Stimulated activated CD8-positive, alpha-beta memory T cell treated with anti-CD3 and anti-CD28 coated beads, Interleukin-7, amount 100 ng/mL, for 24 hours (primary cell): ENCODE data around the gene ADAMTS10.
A peak's percentile ranks its signal among the peaks of the same experiment; 100 is the strongest.
"Not testable (repeated sequence)": the region's sequence is repeated elsewhere in the genome, so short reads cannot be mapped to it uniquely, and the experiment has no call there.

Experiments
- DNase-seq: peaks from one replicate; pipeline ENCODE4 v3.0.0-alpha.2; 2020; ENCODE audit warnings: low read depth

ADAMTS10 gene

DNA sequence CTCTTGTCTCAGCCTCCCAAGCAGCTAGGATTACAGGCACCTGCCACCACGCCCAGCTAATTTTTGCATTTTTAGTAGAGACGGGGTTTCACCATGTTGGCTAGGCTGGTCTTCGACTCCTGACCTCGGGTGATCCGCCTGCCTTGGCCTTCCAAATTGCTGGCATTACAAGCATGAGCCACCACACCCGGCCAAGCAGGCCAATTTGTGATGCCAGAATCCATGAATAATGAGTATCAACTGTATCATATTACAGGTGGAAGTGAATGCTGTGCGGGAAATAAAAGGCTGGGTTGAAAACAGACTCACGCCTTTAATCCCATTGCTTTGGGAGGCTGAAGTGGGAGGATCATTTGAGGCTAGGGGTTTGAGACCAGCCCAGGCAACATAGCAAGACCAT is 16.3 kb upstream of the ADAMTS10 start:
- no peak for DNase-seq

DNA sequence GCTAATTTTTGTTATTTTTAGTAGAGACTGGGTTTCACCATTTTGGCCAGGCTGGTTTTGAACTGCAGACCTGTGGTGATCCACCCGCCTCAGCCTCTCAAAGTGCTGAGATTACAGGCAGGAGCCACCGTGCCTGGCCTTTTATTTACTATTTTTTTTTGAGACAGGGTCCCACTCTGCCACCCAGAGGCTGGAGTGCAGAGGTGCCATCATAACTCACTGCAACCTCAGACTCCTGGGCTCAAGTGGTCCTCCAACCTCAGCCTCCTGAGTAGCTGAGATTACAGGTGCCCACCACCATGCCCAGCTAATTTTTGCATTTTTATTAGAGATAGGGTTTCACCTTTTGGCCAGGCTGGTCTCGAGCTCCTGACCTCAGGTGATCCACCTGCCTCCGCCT is 12.4 kb upstream of the ADAMTS10 start:
- not testable (repeated sequence) for DNase-seq

DNA sequence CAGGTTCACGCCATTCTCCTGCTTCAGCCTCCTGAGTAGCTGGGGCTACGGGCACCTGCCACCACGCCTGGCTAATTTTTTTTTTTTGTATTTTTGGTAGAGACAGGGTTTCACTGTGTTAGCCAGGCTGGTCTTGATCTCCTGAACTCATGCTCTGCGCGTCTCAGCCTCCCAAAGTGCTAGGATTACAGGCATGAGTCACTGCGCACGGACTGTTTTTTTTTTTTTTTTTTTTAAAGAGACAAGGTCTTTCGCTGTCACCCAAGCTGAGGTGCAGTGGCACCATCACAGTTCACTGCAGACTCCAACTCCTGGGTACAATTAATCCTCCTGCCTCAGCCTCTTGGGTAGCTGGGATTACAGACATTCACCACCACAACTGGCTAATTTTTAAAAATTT is 8.2 kb upstream of the ADAMTS10 start:
- no peak for DNase-seq

DNA sequence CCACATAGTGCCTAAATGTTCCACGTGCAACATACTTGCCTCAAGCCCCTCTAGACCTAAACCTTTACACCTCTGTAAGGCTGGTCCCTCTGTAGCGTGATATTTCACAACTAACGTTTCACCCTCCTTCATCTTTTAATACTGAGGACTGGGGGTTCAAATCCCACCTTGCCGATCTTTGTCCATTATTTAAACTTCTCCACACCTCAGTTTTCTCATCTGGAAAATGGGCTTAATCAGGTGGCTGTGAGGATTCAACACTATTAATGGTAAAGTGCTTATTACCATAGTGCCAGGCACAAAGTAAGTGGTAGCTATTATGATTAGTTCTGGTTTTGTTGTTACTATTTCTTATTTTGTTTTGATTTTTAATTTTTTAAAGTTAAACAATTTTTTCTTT is 7.5 kb upstream of the ADAMTS10 start:
- no peak for DNase-seq

DNA sequence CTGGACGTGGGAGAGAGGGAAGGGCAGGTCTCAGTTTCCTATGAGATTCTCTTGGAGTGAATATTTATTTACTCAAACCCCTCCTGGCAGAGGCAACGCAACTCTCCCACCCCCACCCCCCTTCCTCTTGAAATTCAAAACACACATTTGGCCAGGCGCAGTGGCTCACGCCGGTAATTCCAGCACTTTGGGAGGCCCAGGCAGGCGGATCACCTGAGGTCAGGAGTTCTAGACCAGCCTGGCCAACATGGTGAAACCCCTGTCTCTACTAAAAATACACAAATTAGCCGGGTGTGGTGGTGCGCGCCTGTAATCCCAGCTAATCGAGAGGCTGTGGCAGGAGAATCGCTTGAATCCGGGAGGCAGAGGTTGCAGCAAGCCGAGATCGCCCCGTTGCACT is 6.8 kb upstream of the ADAMTS10 start:
- DNase-seq, result not testable (repeated sequence)

DNA sequence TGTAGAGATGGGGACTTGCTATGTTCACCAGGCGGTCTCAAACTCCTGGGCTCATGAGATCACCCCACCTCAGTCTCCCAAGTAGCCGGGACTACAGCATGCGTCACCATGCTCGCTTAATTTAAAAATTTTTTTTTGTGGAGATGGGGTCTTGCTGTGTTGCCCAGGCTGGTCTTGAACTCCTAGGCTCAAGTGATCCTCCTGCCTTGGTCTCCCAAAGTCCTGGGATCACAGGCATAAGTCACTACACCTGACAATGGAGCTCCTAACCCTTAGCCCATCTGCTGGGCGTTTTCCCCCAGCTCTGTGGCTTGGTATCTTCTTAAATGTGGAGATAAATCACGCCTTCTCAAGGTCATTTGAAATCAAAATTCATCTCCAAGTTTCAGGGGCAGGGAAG is 6.3 kb upstream of the ADAMTS10 start:
- DNase-seq, result no peak

DNA sequence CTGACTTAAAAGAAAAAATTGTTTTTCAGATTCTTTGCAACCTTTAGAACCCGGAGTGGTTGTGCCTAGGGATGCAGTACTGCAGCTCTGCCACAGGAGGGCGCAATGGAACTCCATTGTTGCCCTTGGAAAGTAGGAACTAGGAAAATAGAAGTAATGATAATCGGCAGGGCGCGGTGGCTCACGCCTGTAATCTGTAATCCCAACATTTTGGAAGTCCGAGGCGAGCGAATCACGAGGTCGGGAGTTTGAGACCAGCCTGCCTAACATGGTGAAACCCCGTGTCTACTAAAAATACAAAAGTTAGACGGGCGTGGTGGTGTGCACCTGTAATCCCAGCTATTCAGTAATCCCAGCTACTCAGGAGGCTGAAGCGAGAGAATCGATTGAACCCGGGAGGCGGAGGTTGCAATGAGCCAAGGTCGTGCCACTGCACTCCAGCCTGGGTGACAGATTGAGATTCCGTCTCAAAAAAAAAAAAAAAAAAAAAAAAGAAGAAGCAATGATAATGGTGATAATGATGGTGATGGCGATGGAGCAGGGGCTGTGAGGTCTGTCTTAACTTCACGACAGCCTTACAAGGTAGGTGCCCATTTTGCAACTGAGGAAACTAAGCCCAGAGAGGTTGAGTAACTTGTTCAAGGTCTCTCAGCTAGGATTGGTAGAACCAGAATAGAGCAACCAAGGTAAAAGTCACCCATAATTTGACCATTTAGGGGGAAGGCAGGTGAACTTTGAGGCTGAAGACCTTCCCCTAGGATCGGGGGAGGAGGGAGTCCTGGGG is 5.5 kb upstream of the ADAMTS10 start:
- peak; percentile 30 for DNase-seq

DNA sequence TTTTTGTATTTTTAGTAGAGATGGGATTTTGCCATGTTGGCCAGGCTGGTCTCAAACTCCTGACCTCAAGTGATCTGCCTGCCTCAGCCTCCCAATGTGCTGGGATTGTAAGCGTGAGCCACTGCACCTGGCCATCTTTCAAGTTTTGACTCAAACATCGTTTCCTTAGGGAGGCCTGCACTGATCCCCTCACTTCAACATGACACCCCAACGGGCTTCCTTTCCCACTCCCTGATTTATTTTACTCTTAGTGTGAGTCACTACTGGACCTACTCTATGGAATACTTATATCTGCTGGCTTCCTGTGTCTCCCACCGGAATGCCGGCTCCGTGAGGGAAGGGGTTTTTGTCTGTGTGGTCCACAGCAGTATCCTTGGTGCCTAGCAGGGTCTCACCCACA is 4.5 kb upstream of the ADAMTS10 start:
- DNase-seq, result no peak

DNA sequence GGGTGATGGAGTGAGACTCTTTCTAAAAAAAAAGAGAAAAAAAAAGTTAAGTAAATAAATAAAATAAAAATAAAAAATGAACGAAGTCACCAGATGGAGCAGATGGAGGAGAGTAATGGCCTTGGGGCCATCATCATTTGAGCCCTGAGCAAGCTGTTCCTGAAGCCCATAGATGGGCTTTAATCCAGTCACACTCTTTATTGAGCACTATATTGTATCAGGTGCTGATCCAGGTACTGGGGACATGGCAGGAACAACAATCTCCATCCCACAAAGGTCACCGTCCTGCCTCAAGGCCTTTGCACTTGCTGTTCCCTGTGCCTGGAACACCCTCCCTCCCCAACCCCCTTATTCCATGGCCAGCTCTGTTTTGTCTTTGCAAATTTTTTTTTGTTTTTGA is 3.9 kb upstream of the ADAMTS10 start:
- no peak for DNase-seq

DNA sequence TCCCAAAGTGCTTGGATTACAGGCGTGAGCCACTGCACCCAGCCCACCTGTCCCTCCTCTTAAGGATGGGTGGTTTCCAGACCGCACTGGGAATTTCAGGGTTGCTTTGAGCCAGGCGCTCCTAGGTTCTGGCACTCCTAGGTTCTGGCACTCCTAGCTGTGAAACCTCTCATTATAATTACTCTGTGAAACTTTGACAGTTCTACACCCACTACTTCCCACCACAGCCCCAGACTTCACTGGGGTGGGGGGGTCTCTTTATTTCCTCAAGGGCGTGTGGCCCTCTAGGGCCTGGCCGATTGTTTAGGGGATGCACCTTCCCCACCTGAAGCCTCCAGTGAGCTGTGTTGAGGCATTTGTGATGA is 2.3 kb upstream of the ADAMTS10 start:
- DNase-seq, result no peak

DNA sequence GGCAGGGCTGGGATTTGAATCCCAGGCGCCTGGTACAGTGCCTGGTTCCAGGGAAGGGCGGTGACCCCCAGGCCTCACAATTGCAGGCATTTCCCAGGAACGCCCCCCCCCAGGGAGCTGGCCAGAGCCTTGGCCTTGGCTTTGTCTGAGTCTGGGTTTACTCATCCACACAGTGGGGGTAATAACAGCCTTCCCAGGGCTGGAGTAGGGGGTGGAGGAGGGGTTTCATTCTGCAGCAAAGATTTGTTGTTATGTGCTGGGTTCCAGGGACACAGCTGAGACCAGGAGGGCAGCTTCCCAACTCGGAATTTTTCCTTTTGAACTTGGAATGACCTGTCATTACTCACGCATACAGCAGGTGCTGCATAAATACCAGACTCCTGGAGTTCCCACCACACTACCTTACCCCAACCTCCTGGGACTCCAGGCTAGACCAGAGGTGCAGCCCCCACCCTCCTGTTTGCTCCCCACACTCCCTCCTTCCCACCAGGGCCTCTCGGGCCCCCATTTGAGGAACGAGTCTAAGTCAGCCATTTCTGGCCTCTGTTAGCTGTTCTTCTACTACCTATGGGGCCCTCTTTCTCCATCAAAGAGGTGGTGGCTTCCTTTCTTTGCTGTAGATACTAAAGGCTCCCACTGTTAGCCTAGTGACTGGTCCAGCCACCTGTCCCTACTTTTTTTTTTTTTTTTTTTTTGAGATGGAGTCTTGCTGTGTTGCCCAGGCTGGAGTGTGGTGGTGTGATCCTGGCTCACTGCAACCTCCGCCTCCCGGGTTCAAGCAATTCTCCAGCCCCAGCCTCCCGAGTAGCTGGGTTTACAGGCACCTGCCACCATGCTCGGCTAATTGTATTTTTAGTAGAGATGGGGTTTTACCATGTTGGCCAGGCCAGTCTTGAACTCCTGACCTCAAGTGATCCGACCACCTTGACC is 1.6 kb upstream of the ADAMTS10 start:
- no peak for DNase-seq

DNA sequence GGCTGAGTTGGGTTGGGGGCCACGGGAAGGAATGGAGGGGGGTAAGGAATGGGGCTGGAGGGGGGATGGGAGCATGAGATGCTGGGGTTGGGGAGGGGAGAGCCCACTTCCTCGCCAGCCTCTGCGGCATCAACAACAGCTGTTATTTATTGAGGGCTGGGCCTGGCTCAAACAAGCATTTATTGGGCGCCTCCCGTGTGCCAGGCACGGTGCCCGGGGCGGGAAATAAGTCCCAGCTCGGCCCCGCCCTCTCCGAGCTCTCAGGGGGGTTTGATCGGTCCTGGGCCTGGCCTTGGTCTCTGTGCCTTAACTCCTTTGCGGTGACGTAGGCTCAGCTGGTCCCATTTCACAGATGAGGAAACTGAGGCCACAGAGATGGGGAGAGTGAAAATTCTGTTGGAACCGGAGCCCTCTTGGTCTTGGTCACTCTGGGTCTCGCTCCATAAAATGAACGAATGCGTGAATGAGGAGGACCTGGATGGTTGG is 919 bp upstream of the ADAMTS10 start:
- DNase-seq, result no peak

DNA sequence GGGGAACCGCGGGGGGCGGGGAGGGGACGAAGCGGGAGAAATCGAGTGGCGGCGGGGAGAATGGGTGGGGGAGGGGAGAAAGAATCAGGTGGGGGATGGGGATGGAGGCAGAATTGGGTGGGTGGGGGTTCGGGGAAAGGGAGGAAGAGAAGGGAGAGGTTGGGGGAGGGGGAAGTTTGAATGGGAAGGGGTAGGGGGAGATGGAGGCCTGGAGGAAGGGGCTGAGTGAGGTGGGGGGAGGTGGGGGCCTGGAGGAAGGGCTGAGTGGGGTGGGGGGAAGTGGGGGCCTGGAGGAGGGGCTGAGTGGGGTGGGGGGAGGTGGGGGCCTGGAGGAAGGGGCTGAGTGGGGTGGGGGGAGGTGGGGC is 403 bp upstream of the ADAMTS10 start:
- no peak for DNase-seq

DNA sequence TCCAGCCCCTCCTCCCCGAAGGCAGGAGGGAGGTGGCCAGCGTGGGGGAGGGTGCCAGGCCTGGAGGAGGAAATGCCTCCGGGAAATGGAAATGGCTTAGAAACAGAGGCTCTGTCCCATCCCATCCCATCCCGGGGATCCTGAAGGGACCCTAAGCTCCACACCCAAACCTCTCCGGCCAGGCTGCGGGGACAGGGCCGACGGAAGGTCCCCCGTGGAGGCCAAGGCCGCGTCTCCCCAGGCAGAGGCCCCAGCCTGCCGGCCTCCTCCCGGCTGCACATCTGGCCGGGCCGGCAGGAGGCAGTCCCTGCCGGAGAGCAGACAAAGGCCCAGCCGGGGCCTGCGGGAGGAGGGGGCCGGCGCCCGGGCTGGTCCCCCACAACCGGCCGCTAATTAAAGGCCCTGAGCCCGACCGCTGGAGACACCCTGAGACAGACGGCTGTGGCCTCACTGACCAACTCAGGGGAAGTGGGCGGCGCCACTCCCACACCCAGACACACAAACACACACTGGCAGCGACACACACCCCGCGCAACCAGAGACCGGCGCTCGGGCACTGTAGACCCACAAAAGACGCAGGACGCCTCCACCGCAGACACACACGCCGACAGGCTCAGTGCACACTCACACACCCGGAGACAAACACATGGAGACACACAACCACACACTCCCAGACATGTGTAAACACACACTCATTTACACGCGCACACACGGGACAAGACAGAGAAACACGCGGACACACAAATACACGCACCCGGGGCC is 1.1 kb downstream of the ADAMTS10 start:
- no peak for DNase-seq

DNA sequence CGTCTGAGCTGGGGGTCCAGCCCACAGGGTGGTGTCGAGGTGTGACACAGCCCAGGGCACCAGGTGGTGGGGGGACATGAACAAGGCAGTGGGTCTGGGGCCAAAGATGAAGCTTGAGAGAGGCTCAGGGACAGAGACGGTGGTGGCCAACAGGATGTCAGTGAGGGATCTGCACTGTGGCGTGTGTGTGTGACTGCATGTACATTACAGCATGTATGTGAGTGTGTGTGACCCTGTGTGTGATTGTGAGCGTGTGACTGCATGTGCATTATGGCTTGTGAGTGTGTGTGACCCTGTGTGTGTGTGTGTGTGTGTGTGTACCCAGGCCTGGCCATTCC is 1.6 kb downstream of the ADAMTS10 start:
- DNase-seq, result no peak

DNA sequence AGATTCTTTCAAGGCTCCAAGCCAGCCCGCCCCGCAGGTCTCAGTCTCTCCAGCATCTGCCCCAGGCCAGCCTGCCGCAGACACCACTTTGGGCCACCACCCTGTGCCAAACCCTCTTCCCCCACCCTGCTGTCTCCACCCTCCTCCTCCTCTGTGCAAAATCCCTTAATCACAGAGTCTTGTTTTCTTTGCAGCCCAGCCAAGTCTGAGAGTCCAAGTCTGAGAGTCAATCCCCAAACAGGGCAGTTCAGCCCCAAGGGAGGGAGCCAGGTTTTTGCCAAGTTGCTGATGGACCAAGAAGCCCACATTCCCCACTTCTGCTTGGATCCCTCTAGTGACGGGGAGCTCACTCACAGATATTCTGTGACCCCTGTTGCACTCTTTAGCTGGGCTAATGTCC is 3.1 kb downstream of the ADAMTS10 start:
- DNase-seq, result no peak

DNA sequence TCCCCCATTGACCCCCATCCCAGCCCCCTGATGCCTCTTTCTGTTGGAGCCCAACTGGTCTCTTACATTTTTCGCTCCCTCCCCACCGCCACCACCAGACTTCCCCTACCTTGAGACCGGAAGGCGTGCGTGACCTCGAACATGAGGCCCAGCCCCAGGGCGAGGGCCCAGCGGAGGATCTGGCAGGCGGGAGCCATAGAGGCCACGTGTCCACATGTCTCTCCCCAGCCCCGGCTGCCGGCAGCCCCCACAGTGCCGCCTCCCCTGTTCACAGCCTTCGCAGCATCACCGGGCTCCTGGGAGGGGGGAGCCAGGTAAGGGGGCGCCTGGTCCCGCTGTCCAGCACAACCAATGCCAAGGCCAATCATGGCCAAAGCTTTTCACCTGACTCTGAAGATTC is 5.0 kb downstream of the ADAMTS10 start:
- DNase-seq, result no peak

DNA sequence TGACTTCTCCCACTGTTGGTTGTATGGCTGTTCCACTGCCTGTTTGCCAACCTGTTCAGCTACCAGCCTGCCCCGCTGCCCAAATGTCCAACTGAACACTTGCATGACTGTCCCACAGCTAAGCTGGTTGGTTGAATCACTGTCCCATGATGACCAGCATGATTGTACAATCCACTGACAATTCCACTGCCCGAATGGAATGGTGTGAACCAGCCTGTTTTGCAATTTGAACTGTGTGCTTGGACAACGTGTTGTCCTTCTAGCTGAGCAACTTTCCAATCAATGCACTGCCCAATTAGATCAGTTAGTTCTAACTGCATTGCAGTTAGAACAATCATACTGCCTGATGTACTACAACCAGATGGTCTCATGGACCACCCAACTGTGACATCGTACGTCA is 8.7 kb downstream of the ADAMTS10 start:
- DNase-seq, result no peak

DNA sequence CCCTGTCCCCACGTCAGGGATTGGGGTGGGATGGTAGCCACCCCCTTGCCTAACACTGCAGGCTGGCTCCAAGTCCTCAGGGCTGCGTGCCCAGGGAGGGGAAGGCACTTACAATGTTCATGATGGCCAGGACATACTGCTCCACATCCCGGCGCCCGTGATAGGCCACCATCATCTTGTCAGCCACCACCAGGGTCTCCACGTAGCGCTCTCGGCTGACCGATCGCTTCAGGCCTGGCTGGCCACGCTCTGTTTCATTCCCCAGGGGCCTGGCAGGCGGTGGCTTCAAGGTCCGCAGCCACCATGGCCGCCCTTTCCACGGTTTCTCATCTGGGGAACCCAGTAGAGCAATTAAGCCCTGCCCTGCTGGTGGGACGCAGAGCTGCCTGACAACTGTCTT is 9.7 kb downstream of the ADAMTS10 start:
- no peak for DNase-seq

DNA sequence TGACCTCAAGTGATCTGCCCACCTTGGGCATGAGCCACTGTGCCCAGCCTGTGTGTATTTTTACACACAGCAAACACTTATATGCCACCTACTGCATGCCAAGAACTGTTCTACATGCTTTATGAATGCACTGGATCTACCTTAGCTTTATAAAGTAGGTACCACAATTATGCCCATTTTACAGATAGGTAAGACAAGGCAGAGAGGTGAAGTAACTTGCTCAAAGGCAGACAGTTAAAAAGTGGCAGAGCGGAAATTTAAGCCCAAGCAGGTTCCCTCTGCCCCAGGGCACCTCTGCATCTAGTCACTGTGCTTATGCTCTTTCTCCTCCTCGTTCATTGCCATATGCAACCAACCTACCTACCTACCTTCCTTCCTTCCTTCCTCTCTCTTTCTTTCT is 10.5 kb downstream of the ADAMTS10 start:
- DNase-seq, result no peak

DNA sequence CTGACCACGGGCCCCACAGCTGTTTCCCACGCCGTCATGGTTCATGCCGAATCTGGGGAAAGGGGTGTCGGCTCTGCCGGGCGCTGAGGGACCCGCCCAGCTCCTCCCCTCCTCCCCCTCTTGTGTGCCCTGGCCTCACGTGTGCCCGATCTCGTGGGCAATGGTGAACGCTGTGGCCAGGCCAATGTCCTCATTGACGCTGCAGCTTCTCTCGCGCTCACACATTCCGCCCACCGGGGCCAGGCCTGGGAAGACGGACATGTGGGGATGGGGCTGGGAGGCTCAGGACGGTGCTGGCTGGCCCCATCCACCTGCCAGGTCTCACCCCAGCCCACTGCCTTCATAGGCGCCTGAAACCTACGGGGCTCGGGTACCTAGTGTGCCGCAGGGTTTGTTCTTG is 14.3 kb downstream of the ADAMTS10 start:
- DNase-seq, result no peak

DNA sequence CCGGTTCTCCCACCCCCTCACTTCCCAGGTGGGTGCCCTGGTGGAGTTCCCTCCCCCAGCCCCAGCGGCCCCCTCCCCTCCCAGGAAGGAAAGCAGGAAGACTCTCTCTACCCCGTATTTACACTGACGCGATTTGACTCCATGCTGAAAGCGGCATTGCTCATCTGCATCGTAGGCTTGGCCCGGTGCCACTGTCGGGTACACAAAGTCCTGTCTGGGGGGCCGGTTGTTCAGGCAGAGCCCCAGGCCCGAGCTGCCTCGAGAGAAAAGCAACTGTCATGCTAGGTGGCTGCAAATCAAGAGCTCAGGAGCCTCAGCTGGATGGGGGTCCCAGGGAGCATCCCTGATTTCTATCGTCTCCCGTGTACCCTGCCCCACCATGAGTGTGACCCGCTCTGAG is 14.9 kb downstream of the ADAMTS10 start:
- no peak for DNase-seq

DNA sequence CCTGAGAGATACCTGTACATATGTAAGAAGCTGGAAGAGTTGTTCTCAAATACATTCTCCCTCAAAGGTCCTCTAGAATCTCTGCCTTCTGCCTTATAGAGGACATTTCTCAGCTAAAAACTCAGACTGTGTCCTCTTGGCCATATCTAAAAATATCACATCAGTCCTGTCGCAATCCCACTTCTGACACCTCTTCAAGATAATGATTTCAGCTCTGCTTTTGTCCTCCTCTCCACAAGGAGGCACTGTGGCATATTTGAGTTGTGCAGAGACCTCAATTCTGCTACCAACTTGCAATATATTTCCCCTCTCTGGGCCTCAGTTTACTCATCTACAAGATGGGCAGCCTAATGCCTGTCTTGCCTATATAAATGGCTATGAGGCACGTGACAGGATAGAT is 16.6 kb downstream of the ADAMTS10 start:
- no peak for DNase-seq
